Astrocyte (in vitro differentiated cells and primary cell): ENCODE data around the gene TRAM2.

Source experiments
- EZH2 ChIP-seq: IDR thresholded peaks from 2 replicates; pipeline ENCODE4 v1.6.1; 2012; ENCODE audit warnings: mild to moderate bottlenecking, low read length, inconsistent platforms; ENCODE audit not compliant: insufficient read depth
- TF ChIP-seq, protein P1 (sequence below): IDR thresholded peaks from 2 replicates; pipeline ENCODE4 v1.5.1; 2011; ENCODE audit warnings: low read depth, mild to moderate bottlenecking, inconsistent platforms, low read length, moderate library complexity; ENCODE audit not compliant: insufficient read depth

- TF ChIP-seq, protein P1, sequence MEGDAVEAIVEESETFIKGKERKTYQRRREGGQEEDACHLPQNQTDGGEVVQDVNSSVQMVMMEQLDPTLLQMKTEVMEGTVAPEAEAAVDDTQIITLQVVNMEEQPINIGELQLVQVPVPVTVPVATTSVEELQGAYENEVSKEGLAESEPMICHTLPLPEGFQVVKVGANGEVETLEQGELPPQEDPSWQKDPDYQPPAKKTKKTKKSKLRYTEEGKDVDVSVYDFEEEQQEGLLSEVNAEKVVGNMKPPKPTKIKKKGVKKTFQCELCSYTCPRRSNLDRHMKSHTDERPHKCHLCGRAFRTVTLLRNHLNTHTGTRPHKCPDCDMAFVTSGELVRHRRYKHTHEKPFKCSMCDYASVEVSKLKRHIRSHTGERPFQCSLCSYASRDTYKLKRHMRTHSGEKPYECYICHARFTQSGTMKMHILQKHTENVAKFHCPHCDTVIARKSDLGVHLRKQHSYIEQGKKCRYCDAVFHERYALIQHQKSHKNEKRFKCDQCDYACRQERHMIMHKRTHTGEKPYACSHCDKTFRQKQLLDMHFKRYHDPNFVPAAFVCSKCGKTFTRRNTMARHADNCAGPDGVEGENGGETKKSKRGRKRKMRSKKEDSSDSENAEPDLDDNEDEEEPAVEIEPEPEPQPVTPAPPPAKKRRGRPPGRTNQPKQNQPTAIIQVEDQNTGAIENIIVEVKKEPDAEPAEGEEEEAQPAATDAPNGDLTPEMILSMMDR = peak; percentile 27
- TF ChIP-seq EZH2 = no peak
These were observed 353 bp downstream of the TRAM2 start for GRCh38 chr6:52576392-52577021.
